Umbilical cord (tissue), 2 donors: ENCODE results near the gene PDZD2. TPM values are rescaled to one million over a fixed set of nuclear protein-coding genes. Genes with fewer than 3 reads are reported as not detected.
"Not testable (repeated sequence)": the region's sequence is repeated elsewhere in the genome, so short reads cannot be mapped to it uniquely, and the experiment has no call there.

Source experiments
- DNase-seq: peaks from one replicate; pipeline ENCODE4 v3.0.0-alpha.2; 2015; ENCODE audit warnings: low spot score
- total RNA-seq: library from RNA; depleted of rRNA; stranded (reverse); fragments of >200 nt; gene quantifications from one replicate; pipeline ENCODE4 v1.2.3, GENCODE V29; 2014; ENCODE audit warnings: low replicate concordance; ENCODE audit not compliant: insufficient read depth

Gene PDZD2
- total RNA-seq, 1 donor from 2014 or later = 5.5 TPM

DNA sequence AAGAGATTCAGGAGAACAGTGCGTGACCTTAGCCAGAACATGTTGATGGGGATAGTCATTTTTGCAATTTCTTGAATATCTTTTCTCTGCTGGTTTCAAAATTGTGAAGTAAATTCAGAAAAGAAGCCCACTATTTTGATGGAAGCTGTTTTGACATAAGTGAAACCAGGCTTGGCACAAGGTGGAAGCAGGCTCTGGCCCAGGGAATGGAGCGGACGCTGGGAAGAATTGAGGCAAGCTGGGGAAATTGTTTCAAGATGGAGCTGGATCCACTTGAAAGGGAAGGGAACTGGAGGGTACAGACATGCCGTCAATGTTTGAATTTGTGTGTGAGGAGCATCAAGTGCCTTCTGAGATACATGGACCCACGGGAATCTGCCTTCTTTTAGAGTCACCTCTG is 328.0 kb downstream of the PDZD2 start:
- no peak for DNase-seq

GRCh38 chr5:31967461-31967860 is 328.5 kb downstream of the PDZD2 start:
- no peak for DNase-seq

DNA sequence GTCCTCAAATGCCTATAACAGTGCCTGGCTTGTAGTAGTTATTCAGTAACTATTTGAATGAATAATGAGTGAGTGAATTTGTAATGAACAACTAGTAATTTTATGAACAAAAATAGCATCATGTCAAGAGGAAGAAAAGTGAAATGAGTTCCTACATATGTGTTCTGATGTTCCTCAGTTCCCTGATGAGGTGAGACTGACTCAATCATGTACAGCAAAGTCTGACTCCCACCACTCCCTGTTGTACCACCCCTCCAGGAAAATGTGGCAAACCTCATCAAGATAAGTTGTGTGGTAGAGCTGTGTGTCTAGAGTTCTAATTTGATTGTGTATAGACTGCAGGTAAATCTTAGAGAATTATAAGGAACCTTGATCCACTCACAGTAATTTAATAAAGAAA is 333.6 kb downstream of the PDZD2 start:
- no peak for DNase-seq

DNA sequence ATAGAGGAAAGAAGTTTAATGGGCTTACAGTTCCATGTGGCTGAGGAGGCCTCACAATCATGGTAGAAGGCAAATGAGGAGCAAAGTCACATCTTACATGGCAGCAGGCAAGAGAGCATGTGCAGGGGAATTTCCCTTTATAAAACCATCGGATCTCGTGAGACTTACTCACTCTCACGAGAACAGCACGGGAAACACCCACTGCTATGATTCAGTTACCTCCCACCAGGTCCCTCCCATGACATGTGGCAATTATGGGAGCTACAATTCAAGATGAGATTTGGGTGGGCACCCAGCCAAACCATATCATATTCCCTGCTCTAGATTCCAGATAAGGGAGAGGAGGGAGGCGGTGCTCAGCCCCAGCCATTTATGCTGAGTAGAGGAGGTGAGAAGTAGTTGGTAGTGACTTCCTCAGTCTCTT is 336.3 kb downstream of the PDZD2 start:
- DNase-seq = not testable (repeated sequence)

- no peak for DNase-seq
These were observed 337.2 kb downstream of the PDZD2 start for GRCh38 chr5:31976169-31976568.

DNA sequence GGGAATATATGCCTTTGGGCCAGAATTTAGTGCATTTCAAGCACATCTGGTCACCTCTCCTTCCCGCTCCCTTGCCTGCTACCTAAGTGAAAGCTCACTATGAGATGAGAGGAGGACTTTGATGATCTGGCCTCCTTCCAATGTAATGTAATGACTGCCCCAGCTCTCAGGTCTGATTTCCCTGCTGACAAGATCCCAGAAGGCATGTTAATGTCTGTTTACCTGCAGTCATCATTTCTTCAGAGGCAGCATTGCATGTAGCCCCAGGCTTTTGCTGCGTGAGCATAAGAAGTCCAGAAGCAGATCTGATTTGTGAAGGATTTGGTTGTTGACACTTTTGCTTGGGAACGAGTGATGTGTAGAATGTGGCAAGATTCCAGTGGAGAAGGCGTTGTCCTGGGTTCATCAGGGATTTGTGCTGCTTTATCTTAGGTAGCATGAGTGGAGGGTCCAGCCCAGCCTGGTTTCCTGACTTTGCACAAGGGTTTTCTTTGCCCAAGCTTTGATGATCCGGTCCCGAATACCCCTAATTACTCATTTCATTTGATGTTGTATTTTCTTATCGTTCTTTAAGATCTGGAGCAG is 342.5 kb downstream of the PDZD2 start:
- DNase-seq = no peak

GRCh38 chr5:31982027-31982426 is 343.1 kb downstream of the PDZD2 start:
- no peak for DNase-seq

- DNase-seq = no peak
These were observed 343.7 kb downstream of the PDZD2 start for GRCh38 chr5:31982621-31983020.

GRCh38 chr5:31983851-31984250 is 344.9 kb downstream of the PDZD2 start:
- no peak for DNase-seq

DNA sequence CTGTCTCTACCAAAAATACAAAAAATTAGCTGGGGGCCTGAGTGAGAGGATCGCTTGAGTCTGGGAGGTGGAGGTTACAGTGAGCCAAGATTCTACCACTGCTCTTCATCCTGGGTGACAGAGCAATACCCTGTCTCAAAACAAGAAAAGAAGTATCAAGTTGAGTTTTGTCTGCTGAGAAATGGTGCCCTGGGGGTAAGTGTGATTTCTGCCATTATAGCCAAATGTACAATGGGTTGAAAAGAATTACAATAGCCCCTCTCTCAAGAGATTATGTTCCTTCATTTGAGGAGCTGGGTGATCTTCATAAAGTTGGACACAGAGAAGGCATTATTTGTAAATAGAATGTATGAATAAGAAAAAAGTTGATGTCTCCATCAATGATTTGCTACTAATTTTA is 345.8 kb downstream of the PDZD2 start:
- DNase-seq = no peak

DNA sequence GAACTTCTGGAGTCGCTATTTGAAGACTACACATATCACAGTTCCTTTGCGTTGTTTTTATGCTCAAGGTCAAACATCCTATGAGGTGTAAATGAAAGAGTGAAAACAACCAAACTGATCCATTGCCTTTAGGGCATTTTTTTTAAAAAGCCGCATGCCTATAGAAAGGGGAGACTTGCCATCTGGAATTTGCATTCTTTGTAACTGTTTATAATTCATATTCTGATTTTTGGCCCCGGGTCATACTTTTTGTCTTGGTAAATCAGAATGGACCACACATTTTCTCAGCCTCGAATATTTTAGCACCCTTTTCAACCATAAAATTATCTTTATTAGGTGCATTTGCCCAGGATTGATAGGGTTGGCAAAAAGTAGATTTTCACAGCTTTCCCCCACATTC is 347.2 kb downstream of the PDZD2 start:
- DNase-seq = no peak

DNA sequence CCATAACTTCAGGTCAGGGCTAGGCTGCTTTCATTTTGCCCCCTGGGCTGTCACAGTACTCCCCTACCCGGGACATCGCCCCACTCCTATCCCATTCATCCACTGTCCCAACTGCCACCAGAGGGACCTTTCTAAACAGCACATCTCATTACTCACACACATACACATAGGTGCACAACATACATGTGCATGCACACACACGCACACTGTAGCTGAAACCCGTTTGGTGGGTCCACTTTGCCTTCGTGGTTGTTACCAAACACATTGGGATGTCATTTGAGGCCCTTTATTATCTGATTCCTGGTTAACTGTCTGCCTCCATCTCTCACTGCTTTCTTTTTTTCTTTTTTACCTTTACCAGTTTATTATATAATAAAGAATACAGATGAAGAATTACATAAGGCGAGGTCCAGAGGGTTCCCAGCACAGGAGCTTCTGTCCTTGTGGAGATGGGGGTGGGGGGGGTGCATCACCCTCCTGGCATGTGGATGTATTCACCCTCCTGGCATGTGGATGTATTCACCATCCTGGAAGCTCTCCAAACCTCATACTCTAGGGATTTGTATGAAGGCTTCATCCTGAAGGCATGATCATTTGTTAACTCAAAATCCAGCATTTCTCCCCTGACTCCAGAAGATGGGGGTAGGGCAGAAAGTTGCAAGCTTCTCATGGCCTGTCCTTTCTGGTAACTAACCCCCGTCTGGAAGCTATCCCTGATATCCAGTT is 349.2 kb downstream of the PDZD2 start:
- peak; percentile 47 for DNase-seq

GRCh38 chr5:31990081-31990650 is 351.2 kb downstream of the PDZD2 start:
- no peak for DNase-seq

DNA sequence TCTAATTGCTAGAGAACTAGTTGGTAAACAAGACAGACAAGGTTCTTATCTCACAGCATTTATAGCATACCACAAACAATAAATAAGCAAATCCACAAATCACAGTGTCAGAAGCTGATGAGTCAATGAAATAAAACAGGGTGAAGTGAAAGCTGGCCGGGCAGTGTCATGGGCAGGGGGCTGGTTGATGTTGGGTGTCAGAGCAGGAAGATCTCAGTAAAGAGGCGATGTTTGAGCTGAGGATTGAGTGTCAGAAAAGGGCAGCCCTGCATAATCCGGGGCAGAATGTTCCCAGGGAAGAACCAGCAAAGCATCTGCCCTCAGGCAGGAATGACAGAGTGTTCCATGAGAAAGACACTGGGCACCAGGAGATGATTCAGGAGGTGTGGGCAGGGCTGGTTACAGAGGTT is 351.8 kb downstream of the PDZD2 start:
- DNase-seq = no peak

DNA sequence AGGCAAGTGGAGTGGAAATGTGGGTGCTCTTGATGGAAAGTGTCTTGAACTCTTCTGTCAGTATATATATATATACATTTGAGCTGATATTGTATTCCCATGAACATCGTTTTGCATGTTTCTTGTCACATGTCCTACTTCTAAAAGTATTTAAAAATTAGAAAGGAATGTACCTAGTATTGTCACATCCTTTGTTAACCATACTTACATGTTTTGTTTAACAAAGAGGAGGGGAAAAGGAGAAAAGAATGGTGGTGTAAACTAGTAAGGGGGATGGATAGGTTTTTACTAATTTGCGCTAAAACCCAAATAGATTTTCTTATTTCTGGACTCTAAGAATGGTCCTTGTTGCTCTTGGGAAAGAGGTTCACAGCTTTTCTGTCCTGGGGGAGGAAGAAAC is 353.4 kb downstream of the PDZD2 start:
- no peak for DNase-seq

DNA sequence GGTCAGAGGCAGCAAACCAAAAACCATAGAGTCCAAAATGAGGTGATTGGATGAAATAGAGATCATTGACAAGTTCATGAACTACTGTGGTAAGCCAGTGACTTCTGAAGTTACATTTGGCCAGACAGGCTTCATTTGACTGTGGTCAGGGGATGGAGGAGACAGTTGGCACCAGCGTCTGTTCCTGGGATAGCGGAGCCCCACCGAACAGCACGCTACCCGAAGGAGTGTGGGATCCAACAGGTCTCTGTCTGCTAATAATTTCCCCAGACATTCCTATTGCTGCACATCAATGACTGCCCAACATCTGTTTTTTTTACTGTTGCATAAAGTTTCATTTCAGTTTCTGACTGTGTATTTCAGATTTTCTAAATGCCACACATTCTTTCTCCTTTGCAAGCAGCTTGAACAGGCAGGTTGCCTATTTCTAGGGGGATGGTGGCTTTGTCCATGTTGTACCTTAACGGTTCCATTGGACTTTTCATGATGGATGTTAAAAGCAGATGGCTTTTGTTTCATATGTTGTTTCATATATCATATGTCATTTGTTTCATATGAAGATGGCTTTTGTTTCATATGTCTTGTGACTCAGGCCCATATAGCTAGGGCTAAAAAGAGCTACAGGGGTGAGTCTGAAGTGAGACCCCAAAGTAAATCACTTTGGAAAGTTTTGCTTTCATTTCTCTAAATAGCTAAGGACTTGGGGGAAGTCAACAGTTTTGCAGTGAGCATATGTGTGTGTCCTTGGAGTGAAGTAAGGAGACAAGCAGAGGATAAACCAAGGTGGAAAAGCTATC is 354.4 kb downstream of the PDZD2 start:
- peak; percentile 22 for DNase-seq

DNA sequence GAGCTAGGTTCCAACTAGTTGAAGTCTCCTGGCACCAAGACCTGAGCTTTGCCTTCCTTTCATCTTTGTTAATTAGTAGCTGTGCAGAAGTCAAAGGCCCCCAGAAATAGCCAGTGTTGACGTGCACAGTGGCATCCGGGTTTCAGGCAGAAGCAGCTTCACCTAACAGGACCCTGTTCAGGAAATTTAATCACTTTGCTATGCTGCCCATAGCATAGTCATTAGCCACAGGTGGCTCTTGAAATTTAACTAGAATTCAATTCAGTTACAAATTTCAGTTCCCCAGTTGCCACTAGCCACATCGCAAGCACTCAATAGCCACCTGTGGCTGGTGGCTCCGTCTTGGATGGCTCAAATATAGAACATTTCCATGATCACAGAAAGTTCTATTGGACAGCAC is 356.1 kb downstream of the PDZD2 start:
- DNase-seq = no peak

DNA sequence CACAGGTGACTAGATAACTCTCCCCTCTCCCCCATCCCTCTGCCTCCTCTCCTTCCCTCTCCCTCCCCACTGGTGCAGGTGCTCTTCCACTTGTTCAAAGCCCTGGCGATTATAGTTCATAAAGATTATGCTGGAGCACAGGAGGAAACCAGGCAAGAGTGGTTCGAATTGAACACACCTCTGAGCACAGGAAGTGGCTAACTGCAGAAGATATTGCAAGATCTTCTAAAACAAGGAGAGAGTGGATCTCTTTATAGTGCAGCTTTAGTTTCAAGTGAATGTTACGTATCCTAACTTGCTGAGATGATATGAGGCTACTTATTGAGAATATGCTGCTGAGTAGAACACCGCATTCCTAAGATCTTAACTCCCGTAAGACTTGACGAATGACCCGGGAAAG is 356.8 kb downstream of the PDZD2 start:
- no peak for DNase-seq

GRCh38 chr5:31996909-31997308 is 358.0 kb downstream of the PDZD2 start:
- no peak for DNase-seq

- no peak for DNase-seq
These were observed 360.5 kb downstream of the PDZD2 start for GRCh38 chr5:31999470-31999869.

DNA sequence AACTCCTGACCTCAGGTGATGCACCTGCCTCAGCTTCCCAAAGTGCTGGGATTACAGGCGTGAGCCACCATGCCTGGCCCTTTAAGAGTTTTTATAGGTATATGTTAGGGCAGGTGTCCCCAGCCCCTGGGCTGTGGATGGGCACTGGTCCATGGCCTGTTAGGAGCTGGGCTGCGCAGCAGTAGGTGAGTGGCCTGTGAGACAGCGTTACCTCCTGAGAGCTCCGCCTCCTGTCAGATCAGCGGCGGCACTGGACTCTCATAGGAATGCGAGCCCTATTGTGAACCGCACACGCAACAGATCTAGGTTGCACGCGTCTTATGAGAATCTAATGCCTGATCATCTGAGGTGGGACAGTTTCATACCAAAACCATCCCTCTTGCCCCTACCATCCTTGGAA is 361.8 kb downstream of the PDZD2 start:
- no peak for DNase-seq

DNA sequence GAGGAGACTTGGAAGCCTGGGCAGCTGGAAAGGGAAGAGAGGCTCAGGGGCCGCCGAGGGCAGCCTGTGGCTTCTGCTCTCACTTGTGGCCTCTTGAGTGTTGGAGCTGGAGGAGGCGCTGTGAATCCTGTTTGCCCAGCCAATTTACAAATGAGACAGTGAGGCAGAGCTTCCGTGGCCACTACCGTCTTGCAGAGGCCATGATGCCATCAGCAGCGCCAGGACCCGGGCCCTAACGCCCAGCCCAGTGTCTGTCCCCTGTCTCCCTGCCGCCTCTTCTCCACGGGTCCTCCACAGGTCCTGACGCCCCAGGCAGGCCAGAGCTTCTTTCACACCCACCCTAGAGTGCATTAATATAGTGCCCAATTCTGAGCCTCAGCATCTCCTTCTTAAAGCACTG is 362.4 kb downstream of the PDZD2 start:
- DNase-seq = no peak
